MM.1S (cell line): Measurements from ENCODE around the gene LTBP3.

Experiments used
- EZH2 ChIP-seq: fragments of 300-600 bp; sonication (generic); optimal IDR thresholded peaks from 2 replicates; pipeline ENCODE3; 2017; ENCODE audit warnings: low read depth, mild to moderate bottlenecking, antibody characterized with exemption, low read length, mixed read lengths
- EZH2phosphoT487 ChIP-seq: fragments of 300-600 bp; sonication (generic); IDR thresholded peaks from 2 replicates; pipeline ENCODE4 v1.6.1; 2018; ENCODE audit warnings: antibody characterized with exemption, low read length
- TF ChIP-seq, protein P1 (sequence below): fragments of 300-600 bp; sonication (generic); IDR thresholded peaks from 2 replicates; pipeline ENCODE4 v1.5.1; 2016; ENCODE audit warnings: antibody characterized with exemption, low read length, mixed read lengths

GRCh38 chr11:65489706-65490320 lies 68.3 kb downstream of the LTBP3 start:
- TF ChIP-seq, protein P1, sequence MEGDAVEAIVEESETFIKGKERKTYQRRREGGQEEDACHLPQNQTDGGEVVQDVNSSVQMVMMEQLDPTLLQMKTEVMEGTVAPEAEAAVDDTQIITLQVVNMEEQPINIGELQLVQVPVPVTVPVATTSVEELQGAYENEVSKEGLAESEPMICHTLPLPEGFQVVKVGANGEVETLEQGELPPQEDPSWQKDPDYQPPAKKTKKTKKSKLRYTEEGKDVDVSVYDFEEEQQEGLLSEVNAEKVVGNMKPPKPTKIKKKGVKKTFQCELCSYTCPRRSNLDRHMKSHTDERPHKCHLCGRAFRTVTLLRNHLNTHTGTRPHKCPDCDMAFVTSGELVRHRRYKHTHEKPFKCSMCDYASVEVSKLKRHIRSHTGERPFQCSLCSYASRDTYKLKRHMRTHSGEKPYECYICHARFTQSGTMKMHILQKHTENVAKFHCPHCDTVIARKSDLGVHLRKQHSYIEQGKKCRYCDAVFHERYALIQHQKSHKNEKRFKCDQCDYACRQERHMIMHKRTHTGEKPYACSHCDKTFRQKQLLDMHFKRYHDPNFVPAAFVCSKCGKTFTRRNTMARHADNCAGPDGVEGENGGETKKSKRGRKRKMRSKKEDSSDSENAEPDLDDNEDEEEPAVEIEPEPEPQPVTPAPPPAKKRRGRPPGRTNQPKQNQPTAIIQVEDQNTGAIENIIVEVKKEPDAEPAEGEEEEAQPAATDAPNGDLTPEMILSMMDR = no peak
- TF ChIP-seq EZH2 (no peak), EZH2phosphoT487 (no peak)
